K562 (cell line): ENCODE data around the gene RUSC2.
"Not testable (repeated sequence)": the region's sequence is repeated elsewhere in the genome, so short reads cannot be mapped to it uniquely, and the experiment has no call there.

Experiments used
- CREB1 ChIP-seq, 2 experiments: sonication (generic) in 1 of 2; formaldehyde crosslinking in 1 of 2; IDR thresholded peaks; 2 replicates each; pipeline versions ENCODE4 v1.6.1 to v1.8.0; 2012 to 2022; ENCODE audit warnings: inconsistent platforms in 1 of 2, mild to moderate bottlenecking in 1 of 2, missing genetic modification reagents in 1 of 2, moderate library complexity in 1 of 2
- ESRRA ChIP-seq: fragments of 450-650 bp; IDR thresholded peaks from 2 replicates; pipeline ENCODE4 v1.6.1; 2014; ENCODE audit warnings: low read depth, mild to moderate bottlenecking, moderate library complexity, borderline replicate concordance
- HDAC2 ChIP-seq: fragments of 450-650 bp; IDR thresholded peaks from 2 replicates; pipeline ENCODE4 v1.6.1; 2016; ENCODE audit warnings: mild to moderate bottlenecking
- JUN ChIP-seq, 2 experiments: sonication (generic) in 1 of 2; formaldehyde crosslinking in 1 of 2; IDR thresholded peaks; 2 replicates each; pipeline versions ENCODE4 v1.6.1 to v1.8.0; 2012 to 2022; ENCODE audit warnings: borderline replicate concordance in 2 of 2, mild to moderate bottlenecking in 2 of 2, improper control_type of control experiment in 1 of 2, low read depth in 1 of 2, low read length in 1 of 2, missing genetic modification reagents in 1 of 2
- POLR2A ChIP-seq: fragments of 450-650 bp; conservative IDR thresholded peaks from 2 replicates; pipeline ENCODE4 v1.6.1; 2016
- RBM39 ChIP-seq: fragments of 200-400 bp; formaldehyde crosslinking; optimal IDR thresholded peaks from 2 replicates; pipeline ENCODE3; 2018; ENCODE audit warnings: low read depth, low read length
- TBP ChIP-seq: optimal IDR thresholded peaks from 2 replicates; pipeline ENCODE3; 2011; ENCODE audit warnings: low read depth, low read length, improper control_type of control experiment
- TRIM24 ChIP-seq, 2 experiments: fragments of 450-650 bp; IDR thresholded peaks; 2 replicates each; pipeline ENCODE4 v1.6.1; 2016
- TF ChIP-seq, protein P1 (sequence below): sonication (generic); formaldehyde crosslinking; IDR thresholded peaks from 2 replicates; pipeline ENCODE4 v1.8.0; 2022; ENCODE audit warnings: missing genetic modification reagents, mild to moderate bottlenecking, borderline replicate concordance
- TF ChIP-seq, protein P2 (sequence below), 3 experiments: fragments of 200-800 bp in 1 of 3; sonication (Bioruptor generic) in 1 of 3; sonication (generic) in 1 of 3; formaldehyde crosslinking in 1 of 3; IDR thresholded peaks; 2 replicates each; pipeline versions ENCODE4 v1.6.1 to v1.8.0; 2016 to 2022; ENCODE audit warnings: mild to moderate bottlenecking in 2 of 3, missing compliant biosample characterization in 2 of 3, missing genetic modification characterization in 2 of 3, missing genetic modification reagents in 1 of 3
- TF ChIP-seq, protein P3 (sequence below), 2 experiments: fragments of 450-650 bp in 1 of 2; sonication (generic) in 1 of 2; formaldehyde crosslinking in 1 of 2; IDR thresholded peaks in 1 of 2; conservative IDR thresholded peaks in 1 of 2; 2 replicates each; pipeline versions ENCODE4 v1.6.1 to v1.8.1; 2016 to 2023; ENCODE audit warnings: mild to moderate bottlenecking in 2 of 2, moderate library complexity in 2 of 2, inconsistent platforms in 1 of 2, missing genetic modification reagents in 1 of 2
- TF ChIP-seq, protein P4 (sequence below): sonication (generic); formaldehyde crosslinking; IDR thresholded peaks from 2 replicates; pipeline ENCODE4 v1.8.1; 2023; ENCODE audit warnings: mild to moderate bottlenecking, missing genetic modification reagents
- TF ChIP-seq, protein P5 (sequence below): sonication (generic); formaldehyde crosslinking; IDR thresholded peaks from 2 replicates; pipeline ENCODE4 v1.9.0; 2022; ENCODE audit warnings: mild to moderate bottlenecking, missing genetic modification reagents
- TF ChIP-seq, protein P6 (sequence below), 3 experiments: IDR thresholded peaks in 2 of 3; conservative IDR thresholded peaks in 1 of 3; 2 replicates each; pipeline ENCODE4 v1.5.1; 2011 to 2012; ENCODE audit warnings: low read length in 3 of 3, mild to moderate bottlenecking in 3 of 3, control low read depth in 2 of 3, improper control_type of control experiment in 1 of 3, inconsistent platforms in 1 of 3, low read depth in 1 of 3, mixed read lengths in 1 of 3, moderate library complexity in 1 of 3; ENCODE audit not compliant: insufficient read depth in 2 of 3

DNA sequence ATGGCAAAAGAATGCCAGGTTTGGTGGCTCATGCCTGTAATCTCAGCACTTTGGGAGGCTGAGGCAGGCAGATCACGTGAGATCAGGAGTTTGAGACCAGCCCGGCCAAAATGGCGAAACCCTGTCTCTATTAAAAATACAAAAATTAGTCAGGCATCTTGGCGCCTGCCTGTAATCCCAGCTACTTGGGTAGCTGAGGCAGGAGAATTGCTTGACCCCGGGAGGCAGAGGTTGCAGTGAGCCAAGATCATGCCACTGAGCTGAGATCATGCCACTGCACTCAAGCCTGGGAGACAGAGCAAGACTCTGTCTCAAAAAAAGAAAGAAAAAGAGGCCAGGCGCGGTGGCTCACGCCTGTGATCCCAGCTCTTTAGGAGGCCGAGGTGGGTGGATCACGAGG, 8.3 kb downstream of the RUSC2 start:
- TF ChIP-seq HDAC2; ESRRA; TBP; RBM39; JUN (IDR thresholded peaks at IDR 0.05; ENCODE audit: borderline replicate concordance, low read depth, low read length); JUN (CRISPR knock-in tag; IDR thresholded peaks at IDR 0.05; ENCODE audit: borderline replicate concordance); POLR2A; CREB1 (IDR thresholded peaks at IDR 0.05); CREB1 (CRISPR knock-in tag; IDR thresholded peaks at IDR 0.05); TRIM24 (IDR thresholded peaks at IDR 0.05): not testable (repeated sequence)
- TF ChIP-seq, protein P1, sequence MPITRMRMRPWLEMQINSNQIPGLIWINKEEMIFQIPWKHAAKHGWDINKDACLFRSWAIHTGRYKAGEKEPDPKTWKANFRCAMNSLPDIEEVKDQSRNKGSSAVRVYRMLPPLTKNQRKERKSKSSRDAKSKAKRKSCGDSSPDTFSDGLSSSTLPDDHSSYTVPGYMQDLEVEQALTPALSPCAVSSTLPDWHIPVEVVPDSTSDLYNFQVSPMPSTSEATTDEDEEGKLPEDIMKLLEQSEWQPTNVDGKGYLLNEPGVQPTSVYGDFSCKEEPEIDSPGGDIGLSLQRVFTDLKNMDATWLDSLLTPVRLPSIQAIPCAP (CRISPR knock-in tag), result not testable (repeated sequence)
- TF ChIP-seq, protein P2, sequence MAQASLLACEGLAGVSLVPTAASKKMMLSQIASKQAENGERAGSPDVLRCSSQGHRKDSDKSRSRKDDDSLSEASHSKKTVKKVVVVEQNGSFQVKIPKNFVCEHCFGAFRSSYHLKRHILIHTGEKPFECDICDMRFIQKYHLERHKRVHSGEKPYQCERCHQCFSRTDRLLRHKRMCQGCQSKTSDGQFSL (CRISPR knock-in tag; IDR thresholded peaks at IDR 0.05), result not testable (repeated sequence)
- TF ChIP-seq, protein P2 (tag; IDR thresholded peaks at IDR 0.05), result not testable (repeated sequence)
- TF ChIP-seq, protein P3, sequence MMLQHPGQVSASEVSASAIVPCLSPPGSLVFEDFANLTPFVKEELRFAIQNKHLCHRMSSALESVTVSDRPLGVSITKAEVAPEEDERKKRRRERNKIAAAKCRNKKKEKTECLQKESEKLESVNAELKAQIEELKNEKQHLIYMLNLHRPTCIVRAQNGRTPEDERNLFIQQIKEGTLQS (IDR thresholded peaks at IDR 0.05), result not testable (repeated sequence)
- TF ChIP-seq, protein P3 (CRISPR knock-in tag; conservative IDR thresholded peaks at IDR 0.05), result not testable (repeated sequence)
- TF ChIP-seq, protein P4, sequence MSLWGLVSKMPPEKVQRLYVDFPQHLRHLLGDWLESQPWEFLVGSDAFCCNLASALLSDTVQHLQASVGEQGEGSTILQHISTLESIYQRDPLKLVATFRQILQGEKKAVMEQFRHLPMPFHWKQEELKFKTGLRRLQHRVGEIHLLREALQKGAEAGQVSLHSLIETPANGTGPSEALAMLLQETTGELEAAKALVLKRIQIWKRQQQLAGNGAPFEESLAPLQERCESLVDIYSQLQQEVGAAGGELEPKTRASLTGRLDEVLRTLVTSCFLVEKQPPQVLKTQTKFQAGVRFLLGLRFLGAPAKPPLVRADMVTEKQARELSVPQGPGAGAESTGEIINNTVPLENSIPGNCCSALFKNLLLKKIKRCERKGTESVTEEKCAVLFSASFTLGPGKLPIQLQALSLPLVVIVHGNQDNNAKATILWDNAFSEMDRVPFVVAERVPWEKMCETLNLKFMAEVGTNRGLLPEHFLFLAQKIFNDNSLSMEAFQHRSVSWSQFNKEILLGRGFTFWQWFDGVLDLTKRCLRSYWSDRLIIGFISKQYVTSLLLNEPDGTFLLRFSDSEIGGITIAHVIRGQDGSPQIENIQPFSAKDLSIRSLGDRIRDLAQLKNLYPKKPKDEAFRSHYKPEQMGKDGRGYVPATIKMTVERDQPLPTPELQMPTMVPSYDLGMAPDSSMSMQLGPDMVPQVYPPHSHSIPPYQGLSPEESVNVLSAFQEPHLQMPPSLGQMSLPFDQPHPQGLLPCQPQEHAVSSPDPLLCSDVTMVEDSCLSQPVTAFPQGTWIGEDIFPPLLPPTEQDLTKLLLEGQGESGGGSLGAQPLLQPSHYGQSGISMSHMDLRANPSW (CRISPR knock-in tag), result not testable (repeated sequence)
- TF ChIP-seq, protein P5, sequence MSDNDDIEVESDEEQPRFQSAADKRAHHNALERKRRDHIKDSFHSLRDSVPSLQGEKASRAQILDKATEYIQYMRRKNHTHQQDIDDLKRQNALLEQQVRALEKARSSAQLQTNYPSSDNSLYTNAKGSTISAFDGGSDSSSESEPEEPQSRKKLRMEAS (CRISPR knock-in tag), result not testable (repeated sequence)
- TF ChIP-seq, protein P6, sequence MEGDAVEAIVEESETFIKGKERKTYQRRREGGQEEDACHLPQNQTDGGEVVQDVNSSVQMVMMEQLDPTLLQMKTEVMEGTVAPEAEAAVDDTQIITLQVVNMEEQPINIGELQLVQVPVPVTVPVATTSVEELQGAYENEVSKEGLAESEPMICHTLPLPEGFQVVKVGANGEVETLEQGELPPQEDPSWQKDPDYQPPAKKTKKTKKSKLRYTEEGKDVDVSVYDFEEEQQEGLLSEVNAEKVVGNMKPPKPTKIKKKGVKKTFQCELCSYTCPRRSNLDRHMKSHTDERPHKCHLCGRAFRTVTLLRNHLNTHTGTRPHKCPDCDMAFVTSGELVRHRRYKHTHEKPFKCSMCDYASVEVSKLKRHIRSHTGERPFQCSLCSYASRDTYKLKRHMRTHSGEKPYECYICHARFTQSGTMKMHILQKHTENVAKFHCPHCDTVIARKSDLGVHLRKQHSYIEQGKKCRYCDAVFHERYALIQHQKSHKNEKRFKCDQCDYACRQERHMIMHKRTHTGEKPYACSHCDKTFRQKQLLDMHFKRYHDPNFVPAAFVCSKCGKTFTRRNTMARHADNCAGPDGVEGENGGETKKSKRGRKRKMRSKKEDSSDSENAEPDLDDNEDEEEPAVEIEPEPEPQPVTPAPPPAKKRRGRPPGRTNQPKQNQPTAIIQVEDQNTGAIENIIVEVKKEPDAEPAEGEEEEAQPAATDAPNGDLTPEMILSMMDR (IDR thresholded peaks at IDR 0.05 in 2 of 3, conservative IDR thresholded peaks at IDR 0.05 in 1 of 3; ENCODE audit: insufficient read depth in 2 of 3, low read depth in 1 of 3, low read length in 3 of 3), result not testable (repeated sequence)
